Measurements from ENCODE around the gene GPR150.

GPR150 gene

GRCh38 chr5:95620030-95620869 lies at the start of gene GPR150:
GPR150 (plus strand) TSS chr5:95620087; CDS start chr5:95620276, 189 bp downstream.
- Histone ChIP-seq H3K4me1 (ENCODE audit: control insufficient read depth, insufficient read depth, low read length) (peaks cover 5% of the 10 kb centered on the region; the same call in 1 of the 2 replicates), H3K4me3 (ENCODE audit: low read depth, low read length) (peak within 1 kb of the TSS; percentile 63), H3K9me3 (ENCODE audit: control insufficient read depth, insufficient read depth, low read length) (no peaks in the 10 kb centered on the region), H3K27ac (ENCODE audit: low read depth, low read length) (no peak within 1 kb of the TSS), H3K9ac (ENCODE audit: low read depth, low read length) (peak within 1 kb of the TSS; percentile 23; the same call in 1 of the 2 replicates), H3K27me3 (ENCODE audit: control insufficient read depth, insufficient read depth, low read length) (peaks cover 64% of the 10 kb centered on the region), H3K36me3 (ENCODE audit: control insufficient read depth, insufficient read depth, low read length) (no peaks in the 10 kb centered on the region)

DNA sequence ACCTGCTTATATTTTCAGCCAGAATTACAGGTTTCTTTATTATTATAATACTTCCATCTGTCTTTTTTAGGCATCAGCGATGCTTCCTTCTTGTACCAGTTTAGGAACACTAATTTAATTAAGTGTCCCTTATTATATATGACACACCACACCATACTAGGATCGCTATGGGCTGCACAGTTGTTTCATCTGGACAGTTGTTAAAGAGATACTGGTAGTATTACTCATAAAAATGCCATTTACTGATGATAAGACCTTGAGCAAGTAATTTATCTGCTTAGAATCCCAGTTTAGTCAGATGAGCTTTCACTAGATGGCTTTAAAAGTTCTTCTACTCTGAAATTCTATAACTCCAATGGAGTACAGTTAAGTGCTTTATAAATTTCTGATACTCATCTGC lies 47.9 kb upstream of the GPR150 start:
- Histone ChIP-seq H3K9me3 (ENCODE audit: control insufficient read depth, insufficient read depth, low read length) (no peaks in the 10 kb centered on the region), H3K27ac (ENCODE audit: low read depth, low read length) (no peak overlapping the region), H3K36me3 (ENCODE audit: control insufficient read depth, insufficient read depth, low read length) (peaks cover 17% of the 10 kb centered on the region), H3K4me3 (ENCODE audit: low read depth, low read length) (no peak overlapping the region), H3K4me1 (ENCODE audit: control insufficient read depth, insufficient read depth, low read length) (no peaks in the 10 kb centered on the region), H3K27me3 (ENCODE audit: control insufficient read depth, insufficient read depth, low read length) (no peaks in the 10 kb centered on the region), H3K9ac (ENCODE audit: low read depth, low read length) (no peak overlapping the region)

DNA sequence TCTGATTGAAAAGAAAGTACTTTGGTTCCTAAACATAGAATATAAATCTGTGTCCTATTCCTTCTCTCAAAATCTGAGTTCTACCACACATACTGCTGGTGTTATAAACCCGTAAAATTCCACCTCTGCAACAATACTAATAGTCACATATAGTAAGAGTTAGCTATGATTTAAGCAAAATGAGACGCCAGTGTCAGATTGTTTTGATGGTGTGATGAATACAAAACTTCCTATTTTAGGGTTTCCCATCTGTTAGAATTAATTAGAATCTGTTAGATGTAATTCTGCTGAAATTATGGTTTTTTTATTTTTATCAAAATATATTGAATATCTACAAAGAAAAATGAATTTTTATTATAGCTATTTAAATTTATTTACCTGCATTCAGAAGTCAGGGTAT lies 38.3 kb upstream of the GPR150 start:
- Histone ChIP-seq H3K27ac (ENCODE audit: low read depth, low read length) (no peak overlapping the region), H3K27me3 (ENCODE audit: control insufficient read depth, insufficient read depth, low read length) (no peaks in the 10 kb centered on the region)

GRCh38 chr5:95583992-95584391 lies 35.9 kb upstream of the GPR150 start:
- Histone ChIP-seq H3K36me3 (ENCODE audit: control insufficient read depth, insufficient read depth, low read length) (no peaks in the 10 kb centered on the region; the same call in 1 of the 2 replicates), H3K4me3 (ENCODE audit: low read depth, low read length) (no peak overlapping the region), H3K9ac (ENCODE audit: low read depth, low read length) (no peak overlapping the region), H3K27me3 (ENCODE audit: control insufficient read depth, insufficient read depth, low read length) (no peaks in the 10 kb centered on the region), H3K9me3 (ENCODE audit: control insufficient read depth, insufficient read depth, low read length) (no peaks in the 10 kb centered on the region), H3K4me1 (ENCODE audit: control insufficient read depth, insufficient read depth, low read length) (no peaks in the 10 kb centered on the region), H3K27ac (ENCODE audit: low read depth, low read length) (no peak overlapping the region)

More for the DNA sequence above, 38.3 kb upstream of the GPR150 start:
- H3K36me3 ChIP-seq (ENCODE audit: control insufficient read depth, insufficient read depth, low read length) = no peaks in the 10 kb centered on the region; the same call in 1 of the 2 replicates
- no peak overlapping the region for H3K4me3 ChIP-seq (ENCODE audit: low read depth, low read length)
- no peaks in the 10 kb centered on the region for H3K9me3 ChIP-seq (ENCODE audit: control insufficient read depth, insufficient read depth, low read length)
- no peaks in the 10 kb centered on the region for H3K4me1 ChIP-seq (ENCODE audit: control insufficient read depth, insufficient read depth, low read length)
- no peak overlapping the region for H3K9ac ChIP-seq (ENCODE audit: low read depth, low read length)

- no peak overlapping the region for H3K9ac ChIP-seq (ENCODE audit: low read depth, low read length)
- no peaks in the 10 kb centered on the region for H3K27me3 ChIP-seq (ENCODE audit: control insufficient read depth, insufficient read depth, low read length)
- H3K9me3 ChIP-seq (ENCODE audit: control insufficient read depth, insufficient read depth, low read length) = no peaks in the 10 kb centered on the region
- H3K4me1 ChIP-seq (ENCODE audit: control insufficient read depth, insufficient read depth, low read length) = no peaks in the 10 kb centered on the region
- H3K27ac ChIP-seq (ENCODE audit: low read depth, low read length) = no peak overlapping the region
- peaks cover 3% of the 10 kb centered on the region; the same call in 1 of the 2 replicates for H3K36me3 ChIP-seq (ENCODE audit: control insufficient read depth, insufficient read depth, low read length)
- no peak overlapping the region for H3K4me3 ChIP-seq (ENCODE audit: low read depth, low read length)
Observed at GRCh38 chr5:95590880-95591279, 29.0 kb upstream of the GPR150 start.

GRCh38 chr5:95591490-95591901 lies 28.4 kb upstream of the GPR150 start:
- no peaks in the 10 kb centered on the region for H3K9me3 ChIP-seq (ENCODE audit: control insufficient read depth, insufficient read depth, low read length)
- no peak overlapping the region for H3K27ac ChIP-seq (ENCODE audit: low read depth, low read length)
- no peak overlapping the region for H3K9ac ChIP-seq (ENCODE audit: low read depth, low read length)
- H3K36me3 ChIP-seq (ENCODE audit: control insufficient read depth, insufficient read depth, low read length) = peaks cover 3% of the 10 kb centered on the region; the same call in 1 of the 2 replicates
- no peaks in the 10 kb centered on the region for H3K4me1 ChIP-seq (ENCODE audit: control insufficient read depth, insufficient read depth, low read length)
- H3K4me3 ChIP-seq (ENCODE audit: low read depth, low read length) = no peak overlapping the region
- no peaks in the 10 kb centered on the region for H3K27me3 ChIP-seq (ENCODE audit: control insufficient read depth, insufficient read depth, low read length)

GRCh38 chr5:95595289-95595931 lies 24.5 kb upstream of the GPR150 start:
- Histone ChIP-seq H3K4me3 (ENCODE audit: low read depth, low read length) (no peak overlapping the region), H3K9me3 (ENCODE audit: control insufficient read depth, insufficient read depth, low read length) (no peaks in the 10 kb centered on the region), H3K27ac (ENCODE audit: low read depth, low read length) (no peak overlapping the region), H3K36me3 (ENCODE audit: control insufficient read depth, insufficient read depth, low read length) (peaks cover 3% of the 10 kb centered on the region; the same call in 1 of the 2 replicates), H3K9ac (ENCODE audit: low read depth, low read length) (no peak overlapping the region), H3K4me1 (ENCODE audit: control insufficient read depth, insufficient read depth, low read length) (no peaks in the 10 kb centered on the region), H3K27me3 (ENCODE audit: control insufficient read depth, insufficient read depth, low read length) (no peaks in the 10 kb centered on the region)

DNA sequence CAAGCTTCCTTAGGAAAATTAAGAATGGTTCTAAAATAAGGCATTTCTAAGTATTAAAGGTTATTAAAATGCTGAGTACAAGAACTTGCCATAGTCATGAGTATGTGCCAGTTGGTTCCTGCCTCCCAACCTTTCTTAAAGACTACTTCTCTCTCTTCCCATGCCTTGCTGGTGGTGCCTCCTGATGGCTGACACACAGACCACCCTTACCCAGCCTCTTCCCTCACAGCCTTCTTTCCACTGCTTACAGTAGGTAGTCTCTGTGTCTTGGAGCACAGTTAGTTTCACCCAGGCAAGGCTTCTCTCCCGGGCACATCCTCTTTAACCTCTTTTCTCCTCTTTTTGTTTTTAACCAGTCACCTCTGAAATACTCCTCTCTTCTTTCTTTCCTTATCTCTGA lies 20.6 kb upstream of the GPR150 start:
- Histone ChIP-seq H3K36me3 (ENCODE audit: control insufficient read depth, insufficient read depth, low read length) (0 out of 2 replicates have a peak, but pooled peaks cover 5% of the 10 kb centered on the region), H3K4me3 (ENCODE audit: low read depth, low read length) (no peak overlapping the region), H3K4me1 (ENCODE audit: control insufficient read depth, insufficient read depth, low read length) (no peaks in the 10 kb centered on the region), H3K27ac (ENCODE audit: low read depth, low read length) (no peak overlapping the region), H3K9ac (ENCODE audit: low read depth, low read length) (no peak overlapping the region), H3K27me3 (ENCODE audit: control insufficient read depth, insufficient read depth, low read length) (no peaks in the 10 kb centered on the region), H3K9me3 (ENCODE audit: control insufficient read depth, insufficient read depth, low read length) (no peaks in the 10 kb centered on the region)

GRCh38 chr5:95600557-95600956 lies 19.3 kb upstream of the GPR150 start:
- Histone ChIP-seq H3K9ac (ENCODE audit: low read depth, low read length) (no peak overlapping the region), H3K36me3 (ENCODE audit: control insufficient read depth, insufficient read depth, low read length) (0 out of 2 replicates have a peak, but pooled peaks cover 5% of the 10 kb centered on the region), H3K27me3 (ENCODE audit: control insufficient read depth, insufficient read depth, low read length) (no peaks in the 10 kb centered on the region), H3K27ac (ENCODE audit: low read depth, low read length) (no peak overlapping the region), H3K4me1 (ENCODE audit: control insufficient read depth, insufficient read depth, low read length) (no peaks in the 10 kb centered on the region), H3K4me3 (ENCODE audit: low read depth, low read length) (no peak overlapping the region), H3K9me3 (ENCODE audit: control insufficient read depth, insufficient read depth, low read length) (no peaks in the 10 kb centered on the region)

GRCh38 chr5:95605786-95606185 lies 14.1 kb upstream of the GPR150 start:
- H3K36me3 ChIP-seq (ENCODE audit: control insufficient read depth, insufficient read depth, low read length) = 0 out of 2 replicates have a peak, but pooled peaks cover 3% of the 10 kb centered on the region

GRCh38 chr5:95606419-95606818 lies 13.5 kb upstream of the GPR150 start:
- Histone ChIP-seq H3K36me3 (ENCODE audit: control insufficient read depth, insufficient read depth, low read length) (no peaks in the 10 kb centered on the region), H3K9me3 (ENCODE audit: control insufficient read depth, insufficient read depth, low read length) (no peaks in the 10 kb centered on the region), H3K27ac (ENCODE audit: low read depth, low read length) (no peak overlapping the region), H3K4me1 (ENCODE audit: control insufficient read depth, insufficient read depth, low read length) (no peaks in the 10 kb centered on the region), H3K27me3 (ENCODE audit: control insufficient read depth, insufficient read depth, low read length) (no peaks in the 10 kb centered on the region), H3K9ac (ENCODE audit: low read depth, low read length) (no peak overlapping the region), H3K4me3 (ENCODE audit: low read depth, low read length) (no peak overlapping the region)

More at GRCh38 chr5:95605786-95606185, 14.1 kb upstream of the GPR150 start:
- Histone ChIP-seq H3K27me3 (ENCODE audit: control insufficient read depth, insufficient read depth, low read length) (no peaks in the 10 kb centered on the region), H3K27ac (ENCODE audit: low read depth, low read length) (no peak overlapping the region), H3K4me1 (ENCODE audit: control insufficient read depth, insufficient read depth, low read length) (no peaks in the 10 kb centered on the region), H3K9me3 (ENCODE audit: control insufficient read depth, insufficient read depth, low read length) (no peaks in the 10 kb centered on the region), H3K4me3 (ENCODE audit: low read depth, low read length) (no peak overlapping the region), H3K9ac (ENCODE audit: low read depth, low read length) (no peak overlapping the region)

Measured in HUES48 (cell line).